NCI-H2171 (cell line): Measurements from ENCODE around the gene KCTD16.

Experiments
- DNase-seq: peaks from one replicate; lab custom pipeline; 2025; lab: John Stamatoyannopoulos, UW

KCTD16 gene

GRCh38 chr5:144170276-144171024 is at the start of gene KCTD16, which contains the start of gene YIPF5:
KCTD16 (plus strand) TSS chr5:144170873.
YIPF5 (minus strand) TSS chr5:144170659; CDS start chr5:144169955, 704 bp downstream.
- DNase-seq = peak; percentile 81

- DNase-seq = no peak
Observed at GRCh38 chr5:144121577-144121976, 49.1 kb upstream of the KCTD16 start.

GRCh38 chr5:144122081-144122480 is 48.6 kb upstream of the KCTD16 start:
- DNase-seq = no peak

GRCh38 chr5:144122641-144123040 is 48.0 kb upstream of the KCTD16 start:
- DNase-seq = no peak

- no peak for DNase-seq
Observed at GRCh38 chr5:144125163-144125726, 45.4 kb upstream of the KCTD16 start.

- no peak for DNase-seq
Observed at GRCh38 chr5:144126707-144127106, 44.0 kb upstream of the KCTD16 start.

DNA sequence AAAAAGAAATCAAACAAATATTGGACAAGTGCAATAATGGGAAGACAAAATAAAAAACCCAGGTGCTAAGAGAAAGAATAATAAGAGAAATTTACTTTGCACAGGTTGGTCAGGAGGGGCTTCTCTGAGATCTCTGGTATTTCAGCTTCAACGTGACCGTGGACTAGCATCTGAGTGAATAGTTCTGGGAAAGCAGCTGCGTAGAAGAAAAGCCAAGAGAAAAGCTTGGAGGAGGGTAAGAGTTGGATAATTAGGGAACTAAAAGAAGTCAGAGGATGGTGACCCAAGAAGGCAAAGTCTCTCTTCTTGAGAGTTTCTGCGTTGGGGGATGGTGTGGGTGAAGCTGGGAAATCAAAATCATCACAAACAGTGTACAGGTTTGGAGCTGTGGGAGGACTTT is 41.8 kb upstream of the KCTD16 start:
- no peak for DNase-seq

DNA sequence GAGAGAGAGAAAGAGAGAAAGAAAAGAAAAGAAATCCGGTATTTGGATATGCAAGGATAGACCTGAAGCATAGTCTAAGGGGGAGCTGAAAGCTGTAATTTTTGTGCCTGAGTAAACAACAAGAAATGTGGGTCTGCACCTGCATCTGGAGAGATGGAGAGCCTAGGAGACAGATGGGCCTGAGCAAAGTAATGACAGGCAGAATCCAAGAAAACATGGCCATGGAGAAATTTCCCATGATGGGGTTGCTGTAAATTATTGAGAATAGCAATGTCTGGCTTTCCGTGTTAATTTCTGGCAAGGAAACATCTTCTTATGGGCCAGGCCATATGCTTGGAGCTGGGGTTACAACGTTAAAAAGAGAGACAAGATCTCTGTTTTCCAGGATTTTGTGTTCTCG is 40.4 kb upstream of the KCTD16 start:
- DNase-seq = no peak

- DNase-seq = no peak
Observed at GRCh38 chr5:144131261-144131660, 39.4 kb upstream of the KCTD16 start.

DNA sequence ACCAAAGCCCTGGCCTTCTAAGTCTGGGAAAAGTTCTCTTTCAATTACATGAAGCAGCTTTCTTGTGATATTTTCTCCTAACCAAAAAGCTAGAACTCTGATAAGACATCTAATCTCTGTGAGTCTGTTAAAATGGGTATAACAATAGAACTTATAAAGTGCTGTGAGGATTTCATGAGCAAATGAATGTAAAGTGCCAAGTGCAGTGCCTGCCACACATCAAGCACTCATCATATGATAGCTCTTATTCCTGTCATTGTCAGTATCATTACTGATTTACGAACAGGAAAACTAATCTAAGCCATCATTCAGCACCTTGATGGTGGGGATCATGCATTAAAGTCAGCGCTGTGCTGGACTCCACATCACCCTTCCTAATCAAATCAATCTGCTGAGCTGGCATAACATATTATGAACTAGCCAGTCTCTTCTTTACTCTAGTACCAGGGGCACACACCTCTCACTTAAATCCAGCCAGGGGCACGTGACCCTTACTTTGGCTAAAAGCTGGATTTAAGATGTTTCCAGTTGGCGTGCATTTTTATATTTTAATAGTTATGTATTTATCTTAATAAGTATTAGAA is 37.5 kb upstream of the KCTD16 start:
- no peak for DNase-seq

DNA sequence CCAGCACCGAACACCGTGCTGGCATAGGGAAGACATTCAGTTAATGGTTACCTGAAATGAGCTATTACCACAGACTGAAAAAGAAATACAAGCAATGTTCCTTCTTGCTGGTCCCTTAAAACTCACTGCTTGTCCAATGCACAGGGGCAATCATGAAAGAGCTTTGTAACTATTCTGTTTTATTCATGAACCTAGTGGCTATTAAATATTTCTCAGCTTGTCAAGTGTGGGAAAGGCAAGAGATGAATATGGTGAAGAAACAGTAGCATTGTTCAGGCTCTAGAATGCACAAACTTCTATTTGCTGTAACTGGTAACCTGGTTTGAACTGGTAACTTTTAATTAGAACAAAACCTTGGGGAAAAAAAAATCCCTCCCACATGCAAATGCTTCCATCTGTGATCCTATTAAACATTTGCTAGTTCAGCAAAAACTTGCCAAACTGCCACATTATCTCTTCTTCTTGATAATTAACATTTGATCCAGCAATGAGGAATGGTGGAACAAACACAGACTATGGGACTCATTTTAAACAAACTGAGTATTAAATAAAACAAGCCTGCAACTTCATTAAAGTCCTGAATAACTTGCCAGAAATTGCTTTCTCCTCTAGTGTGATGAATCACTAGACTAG is 36.4 kb upstream of the KCTD16 start:
- DNase-seq = no peak

DNA sequence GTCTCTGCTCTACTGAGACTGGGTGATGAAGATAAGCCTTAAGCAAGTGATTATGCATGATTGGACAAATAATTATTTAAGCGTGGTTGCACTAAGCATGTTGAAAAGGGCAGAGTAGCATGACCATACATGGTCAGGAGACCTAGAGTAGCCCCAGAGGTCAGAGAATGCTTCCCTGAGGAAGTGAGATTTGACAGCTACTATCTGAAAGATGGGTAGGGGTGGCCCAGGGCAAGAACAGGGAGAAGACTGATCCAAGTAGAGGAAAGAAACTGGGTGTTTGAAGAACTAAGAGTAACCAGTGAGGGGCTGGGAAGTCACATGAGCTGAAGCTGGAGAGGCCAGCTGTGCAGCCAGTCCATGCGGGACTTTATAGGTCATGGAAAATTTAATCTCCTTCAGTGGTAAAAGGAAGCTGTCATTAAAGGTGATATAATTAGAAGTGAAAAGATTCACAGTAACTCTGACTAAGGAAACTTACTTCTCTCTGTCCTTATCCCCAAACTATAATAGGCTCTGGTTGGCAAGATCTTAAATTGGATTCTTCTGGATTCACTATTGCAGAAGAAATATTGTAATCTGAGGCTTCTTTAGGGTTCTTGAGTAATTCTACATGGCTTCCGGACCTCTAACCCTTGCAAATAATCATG is 35.4 kb upstream of the KCTD16 start:
- no peak for DNase-seq

- DNase-seq = no peak
Observed at GRCh38 chr5:144139586-144139985, 31.1 kb upstream of the KCTD16 start.

GRCh38 chr5:144141585-144141984 is 29.1 kb upstream of the KCTD16 start:
- no peak for DNase-seq

DNA sequence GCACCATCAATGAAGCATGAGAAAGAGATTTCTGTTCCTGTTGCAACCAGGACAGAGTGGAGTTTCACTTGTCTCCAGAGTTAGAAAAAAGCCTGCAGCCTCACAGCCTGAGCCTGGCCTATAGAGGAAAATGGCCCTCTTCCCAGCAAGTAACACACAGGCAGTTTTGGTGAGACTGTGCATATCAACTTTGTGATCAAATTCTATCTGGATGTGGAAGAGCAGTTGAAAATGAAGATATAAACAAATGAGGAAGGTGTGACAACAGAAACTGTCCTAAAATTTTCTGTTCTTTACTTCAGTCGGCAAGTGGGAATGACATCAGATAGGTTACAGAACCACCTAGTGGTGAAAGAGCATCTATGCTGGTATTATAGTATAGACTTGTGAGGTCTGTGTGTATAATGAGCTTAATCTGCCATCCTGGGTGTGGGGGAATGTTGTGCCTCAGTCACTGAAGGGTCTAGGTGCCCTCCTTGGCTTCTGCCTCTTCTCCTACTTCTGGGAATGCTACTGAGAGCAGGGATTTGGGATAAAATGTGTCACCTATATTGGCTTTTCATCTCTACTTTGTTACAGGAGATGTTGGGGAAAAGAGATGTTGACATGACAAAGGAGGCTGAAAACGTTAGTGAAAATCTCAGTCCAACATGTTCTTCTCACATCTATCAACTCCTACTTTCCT is 28.4 kb upstream of the KCTD16 start:
- DNase-seq = no peak

DNA sequence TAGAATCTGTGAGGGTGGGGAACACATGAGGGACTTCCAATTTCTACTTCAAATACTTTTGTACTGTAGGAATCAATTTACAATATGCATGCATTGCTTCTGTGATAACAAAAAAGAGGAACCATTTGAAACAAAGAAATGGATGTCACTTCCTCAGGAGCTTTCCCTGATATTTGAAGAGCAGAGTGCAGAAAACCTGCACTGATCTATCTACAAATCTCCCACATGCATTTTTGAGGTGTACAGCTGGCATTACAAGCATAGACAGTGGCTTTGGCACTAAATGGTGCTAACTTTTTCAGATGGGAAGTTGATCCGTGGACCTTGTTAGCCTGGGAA is 27.9 kb upstream of the KCTD16 start:
- no peak for DNase-seq

- no peak for DNase-seq
Observed at GRCh38 chr5:144143625-144144024, 27.0 kb upstream of the KCTD16 start.

DNA sequence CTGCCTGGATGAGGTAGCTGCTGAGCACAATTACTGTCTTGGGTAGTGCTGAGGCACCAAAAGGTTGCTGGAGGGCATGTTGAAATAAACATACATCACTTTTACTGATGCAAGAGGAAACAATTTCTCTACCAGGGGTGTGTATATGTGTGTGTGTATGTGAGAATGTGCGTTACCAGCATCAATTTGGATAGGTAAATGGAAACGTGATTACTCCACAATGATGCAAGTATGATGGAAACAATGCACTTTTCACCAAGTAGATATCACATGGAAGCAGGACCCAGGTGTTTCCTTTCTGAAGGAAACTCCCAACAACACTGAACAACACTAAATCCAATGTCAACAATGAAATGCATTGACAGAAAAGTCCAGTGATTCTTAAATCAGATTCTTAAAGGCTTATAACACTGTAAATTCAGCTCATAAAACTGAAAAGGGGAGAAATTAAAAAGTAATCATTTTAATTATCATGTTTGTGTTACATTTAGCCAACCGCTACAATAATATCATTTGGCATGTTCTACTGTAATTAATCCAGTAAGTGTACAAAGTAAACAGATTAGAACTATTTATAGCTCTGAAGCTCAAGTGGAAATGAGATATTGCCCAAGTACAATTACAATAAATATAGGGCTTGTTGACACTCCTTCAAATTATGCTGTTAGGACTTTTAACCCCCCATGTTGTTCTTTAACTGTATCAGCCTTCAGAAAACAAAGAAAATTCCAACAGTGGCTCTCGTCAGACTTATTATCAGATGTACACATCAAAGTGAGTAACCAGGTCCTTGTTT is 25.5 kb upstream of the KCTD16 start:
- DNase-seq = no peak

- DNase-seq = no peak
Observed at GRCh38 chr5:144151026-144151425, 19.6 kb upstream of the KCTD16 start.

DNA sequence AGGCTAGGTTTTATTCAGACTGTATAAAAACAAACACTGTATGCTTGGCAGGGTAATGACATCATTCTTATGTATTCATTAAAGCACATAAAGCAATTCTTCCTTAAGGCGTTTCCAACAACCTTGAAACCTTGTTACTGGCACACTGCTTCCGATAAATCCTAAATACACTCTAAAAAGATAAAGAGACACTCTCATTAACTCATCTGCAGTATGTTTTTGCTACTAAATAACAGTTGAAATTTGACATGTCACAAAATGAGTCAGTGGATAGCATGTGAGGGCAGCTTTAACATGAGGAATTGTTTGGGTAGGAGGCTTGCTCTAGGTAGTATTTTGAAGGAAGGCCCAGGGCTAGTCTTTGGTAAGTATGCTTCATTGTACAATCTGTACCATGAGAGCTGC is 13.9 kb upstream of the KCTD16 start:
- no peak for DNase-seq

DNA sequence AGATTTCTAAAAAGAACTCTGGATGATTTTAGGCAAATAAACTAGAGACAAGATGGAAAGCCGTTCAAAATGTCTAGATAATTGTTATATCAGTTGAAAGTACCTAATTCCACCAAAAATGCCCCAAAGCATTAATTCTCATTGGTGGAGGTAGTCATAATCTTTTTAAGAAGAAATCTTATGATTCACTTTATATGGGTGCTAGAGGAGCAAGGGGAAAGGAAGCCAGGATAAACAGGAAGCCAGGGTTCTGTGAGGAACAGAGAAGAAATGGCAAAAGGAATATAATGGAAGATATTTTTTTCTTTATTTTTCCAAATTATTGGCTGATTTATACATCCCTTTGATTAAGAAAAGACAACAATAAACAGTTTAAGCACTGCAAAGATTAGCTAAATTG is 8.0 kb upstream of the KCTD16 start:
- DNase-seq = no peak
